ENCODE measurements around the gene TMCO4. TPM values are rescaled to one million over a fixed set of nuclear protein-coding genes. Genes with fewer than 3 reads are reported as not detected.

The TMCO4 gene
- total and polyA plus RNA-seq, 5 donors from 2014 or later: 10.9 to 18.7 (median 14.1) TPM

GRCh38 chr1:19668888-19669287 lies 130.8 kb downstream of the TMCO4 start:
- peak overlapping the region in 1 of 4 donors; percentile 50 for H3K4me3 Mint-ChIP-seq
- H3K9me3 ChIP-seq (ENCODE audit: control insufficient read depth in 2 of 2, low read length in 2 of 2): no peaks in the 10 kb centered on the region
- H3K27ac ChIP-seq (ENCODE audit: insufficient read depth, low read length, poor library complexity, severe bottlenecking): no peak overlapping the region
- no peaks in the 10 kb centered on the region for H3K36me3 ChIP-seq (ENCODE audit: control insufficient read depth, insufficient read depth, low read length)
- no peak overlapping the region for H3K27ac Mint-ChIP-seq
- H3K27me3 Mint-ChIP-seq: peaks cover 56% of the 10 kb centered on the region
- no peaks in the 10 kb centered on the region for H3K9me3 Mint-ChIP-seq
- H3K4me1 Mint-ChIP-seq: peaks cover 3 to 18% (median 12%) of the 10 kb centered on the region in 4 donors
- peaks cover 16% of the 10 kb centered on the region for H3K4me1 ChIP-seq (ENCODE audit: control insufficient read depth, insufficient read depth, low read length, poor library complexity, severe bottlenecking)
- peaks cover 5% of the 10 kb centered on the region for H3K27me3 ChIP-seq (ENCODE audit: control insufficient read depth, insufficient read depth, low read length)
- H3K36me3 Mint-ChIP-seq: no peaks in the 10 kb centered on the region
- H3K4me3 ChIP-seq (ENCODE audit: low read depth, low read length): no peak overlapping the region
- DNase-seq: no peak
- no peak for ATAC-seq (ENCODE audit: low read depth in 2 of 2)

DNA sequence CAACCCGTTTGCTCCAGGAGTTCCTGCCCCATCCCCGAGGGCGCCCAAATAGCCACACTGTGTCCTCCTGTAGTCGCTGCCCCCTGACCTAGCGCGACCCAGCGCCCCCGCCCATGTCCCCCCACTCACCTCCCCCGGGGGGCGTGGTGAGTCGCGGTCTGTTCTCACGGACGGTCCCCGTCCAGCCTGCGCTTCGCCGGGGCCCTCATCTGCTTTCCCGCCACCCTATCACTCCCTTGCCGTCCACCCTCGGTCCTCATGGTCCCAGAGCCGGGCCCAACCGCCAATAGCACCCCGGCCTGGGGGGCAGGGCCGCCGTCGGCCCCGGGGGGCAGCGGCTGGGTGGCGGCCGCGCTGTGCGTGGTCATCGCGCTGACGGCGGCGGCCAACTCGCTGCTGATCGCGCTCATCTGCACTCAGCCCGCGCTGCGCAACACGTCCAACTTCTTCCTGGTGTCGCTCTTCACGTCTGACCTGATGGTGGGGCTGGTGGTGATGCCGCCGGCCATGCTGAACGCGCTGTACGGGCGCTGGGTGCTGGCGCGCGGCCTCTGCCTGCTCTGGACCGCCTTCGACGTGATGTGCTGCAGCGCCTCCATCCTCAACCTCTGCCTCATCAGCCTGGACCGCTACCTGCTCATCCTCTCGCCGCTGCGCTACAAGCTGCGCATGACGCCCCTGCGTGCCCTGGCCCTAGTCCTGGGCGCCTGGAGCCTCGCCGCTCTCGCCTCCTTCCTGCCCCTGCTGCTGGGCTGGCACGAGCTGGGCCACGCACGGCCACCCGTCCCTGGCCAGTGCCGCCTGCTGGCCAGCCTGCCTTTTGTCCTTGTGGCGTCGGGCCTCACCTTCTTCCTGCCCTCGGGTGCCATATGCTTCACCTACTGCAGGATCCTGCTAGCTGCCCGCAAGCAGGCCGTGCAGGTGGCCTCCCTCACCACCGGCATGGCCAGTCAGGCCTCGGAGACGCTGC lies 133.9 kb downstream of the TMCO4 start:
- Mint-ChIP-seq H3K36me3 (no peaks in the 10 kb centered on the region), H3K27me3 (peaks cover 62% of the 10 kb centered on the region), H3K27ac (no peak overlapping the region), H3K4me1 (peaks cover 9 to 34% (median 18%) of the 10 kb centered on the region in 4 donors), H3K9me3 (no peaks in the 10 kb centered on the region), H3K4me3 (peak overlapping the region; percentile 71 to 93 (median 74))
- H3K27me3 ChIP-seq (ENCODE audit: control insufficient read depth, insufficient read depth, low read length): peaks cover 6% of the 10 kb centered on the region
- no peaks in the 10 kb centered on the region for H3K36me3 ChIP-seq (ENCODE audit: control insufficient read depth, insufficient read depth, low read length)
- peaks cover 16% of the 10 kb centered on the region for H3K4me1 ChIP-seq (ENCODE audit: control insufficient read depth, insufficient read depth, low read length, poor library complexity, severe bottlenecking)
- no peaks in the 10 kb centered on the region for H3K9me3 ChIP-seq (ENCODE audit: control insufficient read depth in 2 of 2, low read length in 2 of 2)
- no peak overlapping the region for H3K27ac ChIP-seq (ENCODE audit: insufficient read depth, low read length, poor library complexity, severe bottlenecking)
- H3K4me3 ChIP-seq (ENCODE audit: low read depth, low read length): no peak overlapping the region
- no peak for DNase-seq
- peak in 1 of 2 donors; percentile 19 for ATAC-seq (ENCODE audit: low read depth in 2 of 2)

DNA sequence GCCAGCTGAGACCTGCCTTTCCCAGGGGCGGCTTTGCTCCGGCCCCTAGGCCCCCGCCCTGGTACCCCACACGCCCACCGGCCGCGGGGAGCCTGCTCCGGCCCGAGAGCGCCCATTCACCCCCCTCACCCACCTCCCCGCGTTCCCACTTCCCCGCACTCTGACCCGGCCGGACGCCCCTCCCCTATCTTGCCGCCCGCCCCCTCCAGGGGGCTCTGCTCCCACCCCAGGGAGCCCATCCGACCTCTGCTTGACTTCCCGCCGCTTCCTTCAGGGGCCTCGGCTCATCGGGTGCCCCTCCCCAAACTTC lies 134.6 kb downstream of the TMCO4 start:
- DNase-seq: no peak
- Mint-ChIP-seq H3K27ac (no peak overlapping the region), H3K36me3 (no peaks in the 10 kb centered on the region), H3K4me1 (peaks cover 9 to 34% (median 19%) of the 10 kb centered on the region in 4 donors), H3K4me3 (peak overlapping the region in 3 of 4 donors; percentile 30 to 93 (median 48)), H3K27me3 (peaks cover 66% of the 10 kb centered on the region), H3K9me3 (no peaks in the 10 kb centered on the region)
- Histone ChIP-seq H3K4me3 (ENCODE audit: low read depth, low read length) (no peak overlapping the region), H3K27me3 (ENCODE audit: control insufficient read depth, insufficient read depth, low read length) (peaks cover 6% of the 10 kb centered on the region), H3K36me3 (ENCODE audit: control insufficient read depth, insufficient read depth, low read length) (no peaks in the 10 kb centered on the region), H3K27ac (ENCODE audit: insufficient read depth, low read length, poor library complexity, severe bottlenecking) (no peak overlapping the region), H3K4me1 (ENCODE audit: control insufficient read depth, insufficient read depth, low read length, poor library complexity, severe bottlenecking) (peaks cover 16% of the 10 kb centered on the region), H3K9me3 (ENCODE audit: control insufficient read depth in 2 of 2, low read length in 2 of 2) (no peaks in the 10 kb centered on the region)
- no peak for ATAC-seq (ENCODE audit: low read depth in 2 of 2)

DNA sequence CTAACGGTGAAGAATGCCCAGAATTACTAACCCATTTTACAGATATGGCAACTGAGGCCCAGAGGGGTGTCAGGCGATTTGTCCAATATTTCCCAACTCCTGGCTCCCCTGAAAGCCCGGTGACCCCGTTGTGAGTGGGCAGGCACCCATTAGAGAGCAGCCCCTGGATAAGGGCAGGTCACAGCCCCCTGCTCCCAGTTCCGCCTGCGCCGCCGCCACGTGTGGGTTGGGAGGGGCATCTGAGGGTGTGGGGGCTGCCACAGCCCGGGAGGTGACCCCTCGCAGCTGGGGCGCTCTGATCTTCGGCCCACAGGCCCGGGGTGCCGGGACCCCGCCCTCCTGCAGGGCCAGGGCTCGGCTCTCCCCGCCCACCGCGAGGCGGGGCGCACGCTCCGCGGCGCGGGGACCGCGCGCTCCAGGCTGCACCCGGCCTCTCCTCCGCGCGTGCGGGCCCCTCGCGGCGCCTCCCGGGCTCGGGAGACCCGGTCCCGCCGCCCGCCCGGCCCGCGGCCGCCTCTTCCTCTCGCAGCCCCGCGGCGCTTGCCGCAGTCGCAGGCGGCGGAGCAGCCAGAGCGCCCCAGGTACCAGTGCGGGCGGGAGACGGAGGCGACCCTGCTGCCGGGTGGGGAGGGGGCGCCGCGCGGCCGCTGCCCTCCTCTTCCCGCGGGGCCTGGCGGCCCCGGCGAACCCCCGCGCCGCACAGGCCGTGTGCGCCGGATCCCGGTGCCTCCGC lies 135.1 kb downstream of the TMCO4 start, which contains the start of gene HTR6:
TSS of gene HTR6 (plus strand) at position 423 of the 733 bp plus-strand sequence. CDS start 879 bp downstream, outside the sequence.
- H3K27ac Mint-ChIP-seq: peak within 1 kb of the TSS in 1 of 3 donors; percentile 52
- H3K36me3 ChIP-seq (ENCODE audit: control insufficient read depth, insufficient read depth, low read length): no peaks in the 10 kb centered on the region
- no peaks in the 10 kb centered on the region for H3K9me3 ChIP-seq (ENCODE audit: control insufficient read depth in 2 of 2, low read length in 2 of 2)
- H3K27me3 Mint-ChIP-seq: peaks cover 66% of the 10 kb centered on the region
- no peaks in the 10 kb centered on the region for H3K36me3 Mint-ChIP-seq
- peaks cover 12 to 37% (median 22%) of the 10 kb centered on the region in 4 donors for H3K4me1 Mint-ChIP-seq
- H3K4me3 ChIP-seq (ENCODE audit: low read depth, low read length): no peak within 1 kb of the TSS
- H3K27me3 ChIP-seq (ENCODE audit: control insufficient read depth, insufficient read depth, low read length): peaks cover 6% of the 10 kb centered on the region
- ATAC-seq (ENCODE audit: low read depth in 2 of 2) (peak; percentile 54 to 59), DNase-seq (no peak)
- H3K27ac ChIP-seq (ENCODE audit: insufficient read depth, low read length, poor library complexity, severe bottlenecking): no peak within 1 kb of the TSS
- H3K9me3 Mint-ChIP-seq: no peaks in the 10 kb centered on the region
- peaks cover 18% of the 10 kb centered on the region for H3K4me1 ChIP-seq (ENCODE audit: control insufficient read depth, insufficient read depth, low read length, poor library complexity, severe bottlenecking)
- H3K4me3 Mint-ChIP-seq: peak within 1 kb of the TSS; percentile 17 to 93 (median 62)

- Mint-ChIP-seq H3K9me3 (no peaks in the 10 kb centered on the region), H3K4me1 (peaks cover 14 to 40% (median 24%) of the 10 kb centered on the region in 4 donors), H3K36me3 (no peaks in the 10 kb centered on the region), H3K27ac (peak overlapping the region in 1 of 3 donors; percentile 79), H3K27me3 (peaks cover 63% of the 10 kb centered on the region), H3K4me3 (peak overlapping the region in 1 of 4 donors; percentile 25)
- no peak overlapping the region for H3K27ac ChIP-seq (ENCODE audit: insufficient read depth, low read length, poor library complexity, severe bottlenecking)
- no peaks in the 10 kb centered on the region for H3K36me3 ChIP-seq (ENCODE audit: control insufficient read depth, insufficient read depth, low read length)
- H3K4me3 ChIP-seq (ENCODE audit: low read depth, low read length): no peak overlapping the region
- DNase-seq: no peak
- peaks cover 20% of the 10 kb centered on the region for H3K4me1 ChIP-seq (ENCODE audit: control insufficient read depth, insufficient read depth, low read length, poor library complexity, severe bottlenecking)
- no peak for ATAC-seq (ENCODE audit: low read depth in 2 of 2)
- H3K9me3 ChIP-seq (ENCODE audit: control insufficient read depth in 2 of 2, low read length in 2 of 2): no peaks in the 10 kb centered on the region
- peaks cover 6% of the 10 kb centered on the region for H3K27me3 ChIP-seq (ENCODE audit: control insufficient read depth, insufficient read depth, low read length)
These were observed 137.4 kb downstream of the TMCO4 start for GRCh38 chr1:19662313-19662712.

DNA sequence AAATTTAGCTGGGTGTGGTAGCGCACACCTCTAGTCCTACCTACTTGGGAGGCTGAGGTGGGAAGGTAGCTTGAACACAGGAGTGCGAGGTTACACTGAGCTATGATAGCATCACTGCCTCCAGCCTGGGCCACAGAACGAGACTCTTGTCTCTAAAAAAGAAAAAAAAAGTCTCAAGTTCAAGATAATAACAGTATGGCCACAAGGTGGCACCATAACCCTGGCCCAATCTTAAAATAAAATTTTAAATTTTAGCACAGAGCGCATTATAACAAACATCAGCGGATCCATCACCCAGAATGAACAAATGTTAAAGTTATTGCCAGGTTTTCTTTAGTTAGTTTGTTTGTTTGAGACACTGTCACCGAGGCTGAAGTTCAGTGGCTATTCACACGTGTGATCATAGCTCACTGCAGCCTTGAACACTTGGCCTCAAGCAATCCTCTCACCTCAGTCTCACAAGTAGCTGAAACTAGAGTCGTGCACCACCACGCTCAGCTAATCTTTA lies 137.9 kb downstream of the TMCO4 start:
- peak overlapping the region in 1 of 3 donors; percentile 79 for H3K27ac Mint-ChIP-seq
- peak in 2 of 3 donors; percentile 54 to 68 for DNase-seq

GRCh38 chr1:19658186-19658585 lies 141.5 kb downstream of the TMCO4 start:
- no peak for ATAC-seq (ENCODE audit: low read depth in 2 of 2)
- Histone ChIP-seq H3K27me3 (ENCODE audit: control insufficient read depth, insufficient read depth, low read length) (no peaks in the 10 kb centered on the region), H3K9me3 (ENCODE audit: control insufficient read depth in 2 of 2, low read length in 2 of 2) (no peaks in the 10 kb centered on the region), H3K4me1 (ENCODE audit: control insufficient read depth, insufficient read depth, low read length, poor library complexity, severe bottlenecking) (peaks cover 4% of the 10 kb centered on the region), H3K27ac (ENCODE audit: insufficient read depth, low read length, poor library complexity, severe bottlenecking) (no peak overlapping the region), H3K4me3 (ENCODE audit: low read depth, low read length) (no peak overlapping the region), H3K36me3 (ENCODE audit: control insufficient read depth, insufficient read depth, low read length) (no peaks in the 10 kb centered on the region)
- peaks cover 10 to 18% (median 11%) of the 10 kb centered on the region in 4 donors for H3K4me1 Mint-ChIP-seq
- no peak overlapping the region for H3K4me3 Mint-ChIP-seq
- no peaks in the 10 kb centered on the region for H3K9me3 Mint-ChIP-seq
- no peaks in the 10 kb centered on the region for H3K36me3 Mint-ChIP-seq
- peaks cover 35% of the 10 kb centered on the region for H3K27me3 Mint-ChIP-seq
- peak overlapping the region in 1 of 3 donors; percentile 42 for H3K27ac Mint-ChIP-seq
- DNase-seq: no peak

More for the DNA sequence above, 137.9 kb downstream of the TMCO4 start:
- Histone ChIP-seq H3K27ac (ENCODE audit: insufficient read depth, low read length, poor library complexity, severe bottlenecking) (no peak overlapping the region), H3K4me1 (ENCODE audit: control insufficient read depth, insufficient read depth, low read length, poor library complexity, severe bottlenecking) (peaks cover 20% of the 10 kb centered on the region), H3K27me3 (ENCODE audit: control insufficient read depth, insufficient read depth, low read length) (peaks cover 6% of the 10 kb centered on the region), H3K9me3 (ENCODE audit: control insufficient read depth in 2 of 2, low read length in 2 of 2) (no peaks in the 10 kb centered on the region), H3K36me3 (ENCODE audit: control insufficient read depth, insufficient read depth, low read length) (no peaks in the 10 kb centered on the region), H3K4me3 (ENCODE audit: low read depth, low read length) (no peak overlapping the region)
- Mint-ChIP-seq H3K4me1 (peaks cover 12 to 35% (median 22%) of the 10 kb centered on the region in 4 donors), H3K27me3 (peaks cover 58% of the 10 kb centered on the region), H3K36me3 (no peaks in the 10 kb centered on the region), H3K4me3 (peak overlapping the region in 2 of 4 donors; percentile 25 to 54), H3K9me3 (no peaks in the 10 kb centered on the region)
- peak in 1 of 2 donors; percentile 35 for ATAC-seq (ENCODE audit: low read depth in 2 of 2)

Data from CD4-positive, CD25-positive, alpha-beta regulatory T cell (primary cell).